SK-N-MC (cell line): ENCODE measurements around the gene SLC35E1.

ENCODE experiments used
- EZH2 ChIP-seq: fragments of 200-600 bp; sonication (generic); IDR thresholded peaks from one replicate; pipeline ENCODE4 v1.6.1; 2017; ENCODE audit warnings: antibody characterized with exemption
- POLR2AphosphoS5 ChIP-seq: IDR thresholded peaks from 2 replicates; pipeline ENCODE4 v1.6.1; 2012; ENCODE audit warnings: mild to moderate bottlenecking, low read depth, low read length, borderline replicate concordance

DNA sequence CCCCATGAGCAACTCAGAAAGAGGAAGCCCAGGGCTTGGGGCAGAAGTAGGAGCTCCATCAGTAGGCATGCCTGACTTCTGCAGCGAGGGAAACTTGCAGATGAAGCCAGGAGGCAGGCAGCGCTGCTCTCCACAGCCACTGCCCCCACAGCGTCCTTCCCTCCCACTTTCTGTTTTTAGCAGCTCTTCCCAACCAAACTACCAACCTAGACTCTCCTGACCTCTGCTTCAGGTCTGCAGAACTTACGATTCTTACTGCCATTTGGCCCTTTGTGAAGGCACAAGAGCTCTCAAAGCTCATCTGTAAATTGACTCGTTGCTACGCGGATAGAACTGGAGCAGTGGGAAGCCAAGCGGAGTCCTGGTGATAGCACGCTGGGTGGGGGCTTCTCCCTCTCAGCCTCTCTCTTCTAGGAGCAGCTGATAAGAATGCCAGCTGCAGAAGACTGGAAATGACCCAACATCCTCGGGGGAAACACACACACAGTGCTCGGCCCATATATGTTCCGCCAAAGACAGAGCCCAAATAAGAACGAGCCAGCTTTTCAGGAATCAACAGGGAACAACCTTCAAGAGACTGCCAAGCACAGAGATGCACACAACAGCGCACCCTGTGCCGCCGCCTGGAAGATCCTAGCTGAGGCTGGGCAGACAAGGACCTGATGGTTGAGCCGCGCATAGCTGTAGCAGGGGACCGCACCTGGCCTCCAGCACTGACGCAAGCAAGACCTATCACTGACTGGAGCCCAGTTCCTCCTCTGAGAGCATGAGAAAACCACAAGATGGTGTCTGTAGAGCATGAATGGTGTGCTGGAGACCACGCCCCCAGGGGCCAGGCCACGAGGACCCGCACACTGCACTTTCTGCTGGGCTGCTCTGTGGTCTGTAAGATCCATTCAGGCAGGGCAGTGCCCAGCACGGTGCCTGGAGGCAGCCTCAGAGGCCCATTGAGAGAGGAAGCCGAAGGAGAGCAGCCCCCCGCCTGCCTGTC is 15.9 kb upstream of the SLC35E1 start:
- TF ChIP-seq EZH2 (no peak), POLR2AphosphoS5 (no peak)
